ENCODE measurements around the gene UBAC1.

The UBAC1 gene

GRCh38 chr9:135929656-135930445, 31.3 kb downstream of the UBAC1 start:
- TF ChIP-seq CTCF (IDR thresholded peaks at IDR 0.05; ENCODE audit: low read depth, low read length, missing control alignments), result no peak
- no peak for DNase-seq (ENCODE audit: extremely low read depth, low read depth)

GRCh38 chr9:135928731-135929655, 32.2 kb downstream of the UBAC1 start:
- no peak overlapping the region for H3K4me3 ChIP-seq (replicated peaks; ENCODE audit: low read depth, low read length)
- no peak for TF ChIP-seq CTCF (IDR thresholded peaks at IDR 0.05; ENCODE audit: low read depth, low read length, missing control alignments)
- DNase-seq (ENCODE audit: extremely low read depth, low read depth), result no peak

More at GRCh38 chr9:135929656-135930445, 31.3 kb downstream of the UBAC1 start:
- no peak overlapping the region for H3K4me3 ChIP-seq (replicated peaks; ENCODE audit: low read depth, low read length)

GRCh38 chr9:135928074-135928730, 33.0 kb downstream of the UBAC1 start:
- no peak overlapping the region for H3K4me3 ChIP-seq (replicated peaks; ENCODE audit: low read depth, low read length)
- TF ChIP-seq CTCF (IDR thresholded peaks at IDR 0.05; ENCODE audit: low read depth, low read length, missing control alignments), result no peak
- DNase-seq (ENCODE audit: extremely low read depth, low read depth), result no peak

GRCh38 chr9:135927195-135928013, 33.8 kb downstream of the UBAC1 start:
- no peak overlapping the region for H3K4me3 ChIP-seq (replicated peaks; ENCODE audit: low read depth, low read length)
- no peak for TF ChIP-seq CTCF (IDR thresholded peaks at IDR 0.05; ENCODE audit: low read depth, low read length, missing control alignments)
- no peak for DNase-seq (ENCODE audit: extremely low read depth, low read depth)

GRCh38 chr9:135926402-135927194, 34.6 kb downstream of the UBAC1 start:
- no peak overlapping the region for H3K4me3 ChIP-seq (replicated peaks; ENCODE audit: low read depth, low read length)
- no peak for TF ChIP-seq CTCF (IDR thresholded peaks at IDR 0.05; ENCODE audit: low read depth, low read length, missing control alignments)
- DNase-seq (ENCODE audit: extremely low read depth, low read depth), result no peak

Measured in HFF-Myc (cell line).